Measurements from ENCODE around the gene B3GNT3. TPM values are rescaled to one million over a fixed set of nuclear protein-coding genes. Genes with fewer than 3 reads are reported as not detected.
"Not testable (repeated sequence)": the region's sequence is repeated elsewhere in the genome, so short reads cannot be mapped to it uniquely, and the experiment has no call there.

The B3GNT3 gene
- total RNA-seq, 1 experiment from 2014 or later = 0.06 TPM

DNA sequence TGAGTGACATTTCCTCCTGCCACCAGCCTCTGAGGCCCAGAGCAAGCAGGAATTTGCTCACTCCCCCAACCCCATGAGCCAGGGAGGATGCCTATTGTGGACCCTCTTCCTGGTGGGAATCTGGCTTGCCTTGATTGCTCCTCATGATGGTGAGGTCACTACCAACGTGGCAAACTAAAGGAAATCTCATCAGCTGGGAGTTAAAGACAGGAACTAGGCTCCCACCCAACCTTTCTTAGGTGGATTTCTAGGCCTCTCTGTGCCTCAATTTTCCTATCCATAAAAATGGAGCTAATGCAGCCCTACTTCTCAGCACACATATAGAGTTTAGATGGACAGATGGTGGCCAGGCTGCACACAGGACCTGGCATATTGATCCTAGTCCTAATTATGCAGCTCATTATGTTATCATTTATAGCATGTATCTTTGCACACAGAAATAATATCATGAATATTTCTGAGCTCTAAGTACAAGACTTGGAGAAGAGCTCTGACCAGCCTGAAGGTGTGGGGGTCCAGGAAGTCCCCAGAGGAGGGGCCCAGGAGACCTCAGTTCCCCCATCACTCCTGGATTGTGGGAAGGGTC, 2.0 kb downstream of the B3GNT3 start:
- DNase-seq (ENCODE audit: low read depth) = no peak

DNA sequence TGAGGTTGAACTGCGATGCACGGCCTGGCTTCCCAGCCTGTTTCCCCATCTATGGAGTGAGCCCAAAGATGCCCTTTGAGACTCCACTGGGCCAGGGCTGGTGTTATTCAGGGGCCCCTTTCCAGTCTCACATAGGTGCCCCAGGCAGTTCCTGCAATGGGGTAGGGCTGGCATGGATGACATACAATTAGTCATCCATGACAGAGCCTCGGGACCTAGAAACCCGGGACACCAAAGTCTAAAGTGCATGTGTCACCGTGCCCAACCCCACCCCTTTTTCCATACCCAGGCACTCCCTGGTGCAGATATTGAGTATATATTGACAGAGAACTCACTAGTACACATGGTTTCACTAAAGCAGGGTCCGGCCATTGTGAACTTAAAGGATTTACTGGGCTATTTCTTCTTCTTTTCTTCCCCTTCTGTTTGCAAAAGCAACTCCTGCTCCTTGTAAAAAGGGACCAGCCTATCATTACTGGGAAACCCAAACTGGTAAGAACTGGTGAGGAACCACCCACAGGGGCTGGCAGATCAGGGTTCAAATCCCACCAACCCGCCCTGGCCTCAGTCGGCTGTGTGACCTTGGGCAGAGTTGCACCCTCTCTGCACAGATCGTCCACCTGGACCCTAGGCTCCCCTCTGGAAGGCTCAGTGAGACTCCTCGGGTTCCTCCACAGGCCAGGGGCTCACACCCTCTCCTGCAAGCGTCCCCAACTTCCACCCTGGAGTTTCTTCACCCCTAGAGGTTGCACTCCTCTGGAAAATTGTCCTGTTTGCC, 2.7 kb downstream of the B3GNT3 start:
- DNase-seq (ENCODE audit: low read depth) = peak; percentile 78

DNA sequence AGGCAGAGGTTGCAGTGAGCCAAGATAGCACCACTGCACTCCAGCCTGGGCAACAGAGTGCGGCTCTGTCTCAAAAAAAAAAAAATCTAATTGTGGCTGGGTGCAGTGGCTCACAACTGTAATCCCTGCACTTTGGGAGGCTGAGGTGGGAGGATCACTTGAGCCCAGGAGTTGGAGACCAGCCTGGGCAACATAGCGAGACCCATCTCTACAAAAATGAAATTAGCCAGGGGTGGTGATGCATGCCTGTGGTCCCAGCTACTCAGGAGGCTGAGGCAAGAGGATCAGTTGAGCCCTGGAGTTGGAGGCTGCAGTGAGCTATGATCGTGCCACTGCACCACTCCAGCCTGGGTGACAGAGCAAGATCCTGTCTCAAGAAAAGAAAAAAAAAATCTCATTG, 3.7 kb downstream of the B3GNT3 start:
- DNase-seq (ENCODE audit: low read depth) = not testable (repeated sequence)

DNA sequence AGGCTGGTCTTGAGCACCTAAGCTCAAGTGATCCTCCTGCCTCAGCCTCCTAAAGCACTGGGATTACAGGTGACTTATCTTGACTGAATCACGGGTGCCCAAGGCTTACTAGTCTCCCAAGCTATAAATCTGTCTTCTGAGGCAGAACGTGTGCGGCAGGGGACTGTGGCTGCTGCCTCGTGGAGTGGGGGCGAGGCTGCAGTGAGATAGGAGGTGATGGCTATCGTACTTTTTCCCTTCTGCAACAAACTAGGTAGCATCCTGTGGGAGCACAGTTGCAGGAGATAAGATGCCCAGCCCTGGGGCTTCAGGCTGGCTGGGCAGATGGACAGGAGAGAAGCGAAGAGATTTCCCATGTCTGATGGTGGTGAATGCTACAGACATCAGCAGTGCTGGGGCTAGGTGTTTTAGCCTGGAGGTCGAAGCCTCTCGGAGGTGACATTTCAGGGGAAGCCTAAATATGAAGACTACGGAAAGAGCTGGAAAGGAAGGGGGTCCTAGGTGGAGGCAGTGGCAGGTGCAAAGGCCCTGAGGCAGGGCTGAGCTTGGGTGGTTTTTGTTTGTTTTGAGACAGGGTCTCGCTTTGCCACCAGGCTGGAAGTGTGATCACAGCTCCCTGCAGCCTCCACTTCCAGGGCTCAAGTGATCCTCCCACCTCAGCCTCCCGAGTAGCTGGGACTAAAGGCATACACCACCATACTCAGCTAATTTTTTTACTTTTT, 7.4 kb downstream of the B3GNT3 start:
- no peak for DNase-seq (ENCODE audit: low read depth)

DNA sequence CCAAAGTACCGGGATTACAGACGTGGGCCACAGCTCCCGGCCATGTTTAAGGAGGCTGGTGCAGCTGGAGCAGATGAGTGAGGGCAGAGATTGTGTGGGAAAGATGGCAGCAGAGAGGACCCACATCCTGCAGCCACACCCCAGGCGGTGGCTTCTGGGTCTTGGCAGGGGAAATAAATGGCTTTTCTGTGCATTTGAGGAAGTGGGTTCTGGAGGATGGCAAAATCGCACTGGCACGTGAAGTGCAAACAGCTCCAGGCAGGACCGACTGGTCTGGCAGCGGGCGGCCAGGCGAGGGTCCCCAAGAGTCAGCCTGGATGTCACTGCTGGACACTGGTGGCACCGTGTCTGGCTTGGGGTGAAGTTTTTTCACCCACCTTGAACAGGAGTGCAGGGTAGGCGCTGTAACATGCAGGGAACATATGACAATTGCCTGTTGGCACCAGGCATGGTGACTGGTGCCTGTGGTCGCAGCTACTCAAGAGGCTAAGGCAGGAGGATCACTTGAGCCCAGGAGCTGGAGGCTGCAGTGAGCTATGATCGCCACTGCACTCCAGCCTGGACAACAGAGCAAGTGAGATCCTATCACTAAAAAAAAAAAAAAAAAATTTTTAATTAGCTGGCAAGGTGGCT, 8.4 kb downstream of the B3GNT3 start:
- no peak for DNase-seq (ENCODE audit: low read depth)

DNA sequence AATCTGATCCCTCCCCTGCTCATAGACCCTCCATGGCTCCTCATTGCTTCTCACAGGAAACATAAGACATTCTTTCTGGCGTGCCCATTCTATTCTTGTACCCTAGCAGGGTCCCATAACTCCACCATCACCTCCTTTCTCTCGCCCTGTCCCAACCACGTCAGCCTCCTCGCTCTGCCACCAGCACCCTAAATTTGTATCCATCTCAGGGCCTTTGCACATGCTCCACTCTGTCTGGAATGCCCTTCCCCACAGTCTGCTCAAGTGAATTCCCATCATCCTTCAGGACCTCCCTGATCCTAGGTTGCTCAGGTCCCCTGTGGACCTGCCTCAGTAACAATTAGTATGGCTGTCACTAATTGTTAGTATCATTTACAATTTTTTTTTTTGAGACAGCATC, 10.5 kb downstream of the B3GNT3 start:
- no peak for DNase-seq (ENCODE audit: low read depth)

DNA sequence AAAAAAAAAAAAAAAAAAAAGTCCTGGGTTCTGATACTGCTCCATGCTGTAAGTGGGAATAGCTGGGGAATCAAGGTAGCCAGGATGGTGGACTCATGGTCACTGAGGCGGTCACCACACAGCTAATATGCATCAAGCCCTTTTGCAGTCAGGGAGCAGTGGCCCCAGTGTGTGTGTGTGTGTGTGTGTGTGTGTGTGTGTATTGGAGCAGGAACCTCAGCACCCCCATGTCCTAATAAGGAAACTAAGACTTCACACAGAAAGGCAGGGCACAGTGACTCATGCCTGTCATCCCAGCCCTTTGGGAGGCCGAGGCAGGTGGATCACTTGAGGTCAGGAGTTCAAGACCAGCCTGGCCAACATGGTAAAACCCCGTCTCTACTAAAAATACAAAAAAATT, 12.0 kb downstream of the B3GNT3 start:
- DNase-seq (ENCODE audit: low read depth) = no peak

DNA sequence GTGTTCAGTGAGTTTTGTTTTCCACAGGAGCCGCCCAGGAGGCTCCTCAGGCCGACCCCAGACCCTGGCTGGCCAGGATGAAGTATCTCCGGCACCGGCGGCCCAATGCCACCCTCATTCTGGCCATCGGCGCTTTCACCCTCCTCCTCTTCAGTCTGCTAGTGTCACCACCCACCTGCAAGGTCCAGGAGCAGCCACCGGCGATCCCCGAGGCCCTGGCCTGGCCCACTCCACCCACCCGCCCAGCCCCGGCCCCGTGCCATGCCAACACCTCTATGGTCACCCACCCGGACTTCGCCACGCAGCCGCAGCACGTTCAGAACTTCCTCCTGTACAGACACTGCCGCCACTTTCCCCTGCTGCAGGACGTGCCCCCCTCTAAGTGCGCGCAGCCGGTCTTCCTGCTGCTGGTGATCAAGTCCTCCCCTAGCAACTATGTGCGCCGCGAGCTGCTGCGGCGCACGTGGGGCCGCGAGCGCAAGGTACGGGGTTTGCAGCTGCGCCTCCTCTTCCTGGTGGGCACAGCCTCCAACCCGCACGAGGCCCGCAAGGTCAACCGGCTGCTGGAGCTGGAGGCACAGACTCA, 12.9 kb downstream of the B3GNT3 start:
- no peak for DNase-seq (ENCODE audit: low read depth)

DNA sequence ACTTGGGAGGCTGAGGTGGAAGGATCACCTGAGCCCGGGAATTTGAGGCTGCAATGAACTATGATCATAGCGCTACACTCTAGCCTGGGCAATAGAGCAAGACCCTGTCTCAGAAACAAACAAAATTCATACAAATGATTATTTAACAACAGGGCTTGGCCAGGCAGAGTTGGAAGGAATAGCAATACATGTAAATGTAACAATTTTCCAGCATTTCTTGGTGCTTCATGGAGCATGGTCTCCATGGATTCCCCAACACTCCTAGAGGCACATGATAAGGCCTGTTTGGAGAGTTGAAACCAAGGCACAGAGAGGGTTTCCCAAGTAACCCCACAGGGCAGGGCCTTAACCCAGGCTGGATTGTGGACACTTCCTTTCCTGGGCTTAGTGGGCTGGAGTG, 16.2 kb downstream of the B3GNT3 start:
- DNase-seq (ENCODE audit: low read depth) = no peak

DNA sequence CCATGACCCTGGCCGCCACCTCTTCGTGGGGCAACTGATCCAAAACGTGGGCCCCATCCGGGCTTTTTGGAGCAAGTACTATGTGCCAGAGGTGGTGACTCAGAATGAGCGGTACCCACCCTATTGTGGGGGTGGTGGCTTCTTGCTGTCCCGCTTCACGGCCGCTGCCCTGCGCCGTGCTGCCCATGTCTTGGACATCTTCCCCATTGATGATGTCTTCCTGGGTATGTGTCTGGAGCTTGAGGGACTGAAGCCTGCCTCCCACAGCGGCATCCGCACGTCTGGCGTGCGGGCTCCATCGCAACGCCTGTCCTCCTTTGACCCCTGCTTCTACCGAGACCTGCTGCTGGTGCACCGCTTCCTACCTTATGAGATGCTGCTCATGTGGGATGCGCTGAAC, 16.7 kb downstream of the B3GNT3 start:
- DNase-seq (ENCODE audit: low read depth) = no peak

DNA sequence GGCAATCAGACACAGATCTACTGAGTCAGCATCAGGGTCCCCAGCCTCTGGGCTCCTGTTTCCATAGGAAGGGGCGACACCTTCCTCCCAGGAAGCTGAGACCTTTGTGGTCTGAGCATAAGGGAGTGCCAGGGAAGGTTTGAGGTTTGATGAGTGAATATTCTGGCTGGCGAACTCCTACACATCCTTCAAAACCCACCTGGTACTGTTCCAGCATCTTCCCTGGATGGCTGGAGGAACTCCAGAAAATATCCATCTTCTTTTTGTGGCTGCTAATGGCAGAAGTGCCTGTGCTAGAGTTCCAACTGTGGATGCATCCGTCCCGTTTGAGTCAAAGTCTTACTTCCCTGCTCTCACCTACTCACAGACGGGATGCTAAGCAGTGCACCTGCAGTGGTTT, 17.2 kb downstream of the B3GNT3 start:
- no peak for DNase-seq (ENCODE audit: low read depth)

DNA sequence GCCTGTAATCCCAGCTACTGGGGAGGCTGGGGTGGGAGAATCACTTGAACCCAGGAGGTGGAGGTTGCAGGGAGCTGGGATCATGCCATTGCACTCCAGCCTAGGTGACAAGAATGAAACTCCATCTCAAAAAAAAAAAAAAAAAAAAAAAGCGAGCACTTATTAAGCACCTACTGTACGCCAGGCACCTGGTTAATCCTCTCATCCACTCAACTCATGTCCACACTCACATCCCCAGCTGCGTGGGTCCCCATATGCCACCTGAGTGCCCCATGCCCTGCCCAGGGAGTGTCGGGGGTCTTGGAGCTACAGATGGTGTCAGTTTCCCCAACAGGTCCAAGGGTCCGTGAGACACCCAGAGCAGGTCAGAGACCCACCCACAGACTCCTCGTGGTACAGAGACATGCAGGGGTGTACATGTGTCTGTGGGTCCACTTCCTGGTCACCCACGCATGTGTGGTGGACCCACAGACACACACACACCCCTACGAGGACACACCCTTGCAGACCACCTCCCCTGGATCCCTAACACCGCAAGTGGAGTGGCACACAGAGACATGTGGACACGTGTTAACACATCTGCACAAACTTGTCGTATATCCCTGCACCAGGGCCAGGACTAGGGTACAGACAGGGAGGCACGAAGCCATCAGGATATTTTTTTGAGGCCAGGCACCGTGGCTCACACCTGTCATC, 22.9 kb downstream of the B3GNT3 start:
- no peak for DNase-seq (ENCODE audit: low read depth)

DNA sequence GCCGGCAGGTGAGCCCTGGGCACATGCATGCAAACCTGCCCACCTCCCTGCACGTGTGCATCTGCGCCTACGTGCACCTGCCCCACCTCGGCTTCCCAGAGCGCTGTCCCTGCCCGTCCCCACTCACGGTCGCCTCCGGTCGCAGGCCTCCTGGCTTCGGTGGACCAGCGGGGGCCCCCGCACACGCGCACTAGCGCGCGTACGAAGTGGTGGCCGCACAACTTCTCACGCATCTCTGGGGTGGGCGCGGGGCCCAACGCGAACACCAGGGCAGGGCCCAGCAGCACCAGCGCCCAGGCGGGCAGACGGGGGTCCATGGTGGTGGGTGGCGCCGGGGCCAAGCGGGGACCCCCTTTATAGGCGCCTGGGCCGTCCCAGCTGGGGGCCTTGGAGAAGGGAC, 26.3 kb downstream of the B3GNT3 start, which contains the start of gene INSL3:
TSS of gene INSL3 (minus strand) at position 330 of the 400 bp plus-strand sequence. CDS start at position 317, 13 bp downstream.
- no peak for DNase-seq (ENCODE audit: low read depth)

DNA sequence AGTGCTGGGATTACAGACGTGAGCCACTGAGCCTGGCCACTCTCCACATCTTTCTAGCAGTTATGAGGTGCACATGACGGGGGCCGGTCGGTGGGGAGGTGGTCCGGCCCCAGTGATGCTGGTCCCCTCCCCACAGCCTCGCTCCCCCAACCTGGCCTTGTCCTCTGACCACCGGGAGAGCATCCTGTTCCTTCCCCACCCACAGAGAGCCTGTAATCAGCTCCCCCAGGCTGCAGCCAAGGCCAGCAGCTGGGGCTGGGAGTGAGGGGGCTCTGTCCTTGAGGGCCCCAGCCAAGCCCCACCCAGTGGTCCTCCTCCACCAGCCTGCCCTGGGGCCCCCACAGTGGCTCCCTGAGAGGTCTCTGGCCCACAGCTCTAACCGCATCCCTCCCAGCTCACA, 29.4 kb downstream of the B3GNT3 start:
- no peak for DNase-seq (ENCODE audit: low read depth)

DNA sequence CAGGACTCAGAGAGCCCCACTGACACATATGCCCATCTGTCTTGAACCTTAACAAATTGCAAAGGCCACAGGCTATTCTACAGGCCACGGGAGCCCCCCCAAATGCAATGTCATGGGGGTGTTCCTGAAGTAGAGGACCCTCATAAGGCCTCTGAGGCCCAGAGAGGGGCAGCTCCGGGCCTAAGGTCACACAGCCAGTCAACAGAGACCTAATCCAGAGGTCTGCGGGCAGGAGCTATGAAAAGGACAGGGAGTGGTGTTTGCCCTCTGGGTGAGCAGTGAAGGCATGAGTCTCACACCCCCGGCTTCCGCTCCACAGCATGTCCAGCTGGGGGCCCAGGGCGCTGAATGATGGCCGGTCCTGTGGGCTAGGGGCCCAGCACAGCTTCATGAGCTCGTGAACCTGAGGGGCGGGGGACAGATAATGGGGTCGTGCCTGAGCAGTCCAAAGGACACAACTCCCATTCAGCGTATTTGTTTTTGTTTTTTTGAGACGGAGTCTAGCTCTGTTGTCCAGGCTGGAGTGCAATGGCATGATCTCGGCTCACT, 31.6 kb downstream of the B3GNT3 start:
- no peak for DNase-seq (ENCODE audit: low read depth)

DNA sequence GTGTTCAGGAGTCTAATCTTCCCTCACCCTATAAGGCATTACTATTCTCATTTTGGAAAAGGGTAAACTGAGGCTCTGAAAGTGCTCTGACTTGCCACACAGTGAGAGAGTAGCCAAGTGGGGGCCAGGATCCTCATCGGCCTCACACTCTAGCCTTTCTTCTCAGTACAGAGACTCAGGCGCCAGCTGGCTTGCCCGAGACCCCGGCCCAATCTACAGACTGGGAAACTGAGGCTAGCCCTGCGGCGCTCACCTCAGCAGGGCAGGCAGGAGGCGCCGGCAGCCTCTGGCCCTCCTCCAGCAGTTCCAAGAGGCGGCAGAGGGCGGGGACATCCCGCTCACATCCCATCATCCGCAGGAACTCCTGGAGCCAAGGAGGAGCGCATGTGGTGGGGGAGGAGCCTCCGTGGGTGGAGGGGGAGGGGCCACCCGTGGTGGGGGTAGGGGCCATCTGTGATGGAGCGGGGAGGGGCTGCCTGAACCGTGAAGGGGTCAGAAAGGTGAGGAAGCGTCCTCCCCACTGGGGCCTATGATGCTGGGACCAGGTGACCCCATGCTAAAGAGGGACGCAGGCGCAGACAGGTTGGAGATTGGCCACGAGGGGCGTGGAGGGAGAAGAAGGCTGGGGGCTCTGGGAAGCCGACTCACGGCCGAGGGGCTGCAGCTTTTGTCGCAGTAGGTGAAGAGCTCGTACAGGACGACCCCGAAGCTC, 35.1 kb downstream of the B3GNT3 start:
- peak; percentile 69 for DNase-seq (ENCODE audit: low read depth)

DNA sequence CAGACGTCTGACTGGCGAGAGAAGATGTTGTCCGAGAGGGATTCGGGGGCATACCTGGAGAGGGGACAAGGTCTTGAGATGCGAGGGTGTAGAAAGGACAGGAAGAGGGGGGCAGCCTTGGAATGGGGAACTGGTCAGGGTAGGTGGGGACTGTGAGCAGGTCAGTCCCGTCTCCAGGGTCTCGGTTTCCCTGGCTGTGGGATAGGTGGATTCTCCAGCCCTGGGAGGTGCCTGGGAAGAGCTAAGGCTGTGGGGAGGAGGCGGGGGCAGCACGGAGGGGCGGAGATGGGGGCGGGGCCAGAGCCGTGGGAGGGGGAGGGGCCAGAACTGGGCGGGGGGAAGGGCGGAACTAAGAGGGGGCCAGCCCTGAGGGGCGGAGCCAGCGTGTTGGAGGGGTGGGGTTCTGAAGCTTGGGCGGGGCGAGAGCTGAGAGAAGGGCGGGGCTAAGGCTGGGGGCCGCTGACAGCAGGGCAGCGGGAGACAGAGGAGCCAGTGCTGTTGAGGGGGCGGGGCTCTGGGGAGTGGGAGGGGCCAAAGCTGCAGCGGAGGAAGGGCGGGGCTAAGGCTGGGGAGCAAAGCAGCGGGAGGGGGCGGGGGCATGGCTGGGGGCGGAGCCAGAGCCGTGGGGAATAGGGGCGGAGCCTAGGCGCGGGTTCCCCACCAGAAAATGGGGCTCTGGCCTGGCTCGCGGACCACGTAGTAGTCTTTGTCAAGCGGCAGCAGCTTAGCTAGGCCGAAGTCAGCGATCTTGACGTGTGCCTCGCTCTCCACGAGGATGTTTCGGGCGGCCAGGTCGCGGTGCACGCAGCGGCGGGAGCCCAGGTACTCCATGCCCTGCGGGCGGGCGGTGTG, 35.9 kb downstream of the B3GNT3 start:
- peak; percentile 78 for DNase-seq (ENCODE audit: low read depth)

DNA sequence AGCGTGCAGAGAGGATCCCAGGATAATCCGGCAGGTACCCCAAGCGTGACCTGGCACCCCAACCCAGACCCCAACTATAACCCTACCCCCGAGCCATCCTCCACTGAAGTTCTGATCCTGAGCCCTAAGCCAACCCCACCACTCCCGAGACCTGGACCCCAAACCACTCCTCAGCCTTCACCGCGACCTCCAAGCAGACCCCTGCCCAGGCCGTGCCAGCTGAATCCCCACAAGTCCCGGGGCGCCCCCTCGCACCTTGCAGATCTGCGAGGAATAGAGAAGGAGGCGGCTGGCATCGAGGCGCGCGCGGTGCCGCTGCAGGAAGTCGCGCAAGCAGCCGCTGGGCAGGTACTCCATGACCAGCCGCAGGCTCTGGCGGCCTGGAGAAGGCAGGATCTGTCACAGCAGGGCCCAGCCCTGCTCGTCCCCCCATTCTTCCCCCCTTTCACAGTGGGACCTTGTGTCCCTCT, 36.5 kb downstream of the B3GNT3 start:
- no peak for DNase-seq (ENCODE audit: low read depth)

DNA sequence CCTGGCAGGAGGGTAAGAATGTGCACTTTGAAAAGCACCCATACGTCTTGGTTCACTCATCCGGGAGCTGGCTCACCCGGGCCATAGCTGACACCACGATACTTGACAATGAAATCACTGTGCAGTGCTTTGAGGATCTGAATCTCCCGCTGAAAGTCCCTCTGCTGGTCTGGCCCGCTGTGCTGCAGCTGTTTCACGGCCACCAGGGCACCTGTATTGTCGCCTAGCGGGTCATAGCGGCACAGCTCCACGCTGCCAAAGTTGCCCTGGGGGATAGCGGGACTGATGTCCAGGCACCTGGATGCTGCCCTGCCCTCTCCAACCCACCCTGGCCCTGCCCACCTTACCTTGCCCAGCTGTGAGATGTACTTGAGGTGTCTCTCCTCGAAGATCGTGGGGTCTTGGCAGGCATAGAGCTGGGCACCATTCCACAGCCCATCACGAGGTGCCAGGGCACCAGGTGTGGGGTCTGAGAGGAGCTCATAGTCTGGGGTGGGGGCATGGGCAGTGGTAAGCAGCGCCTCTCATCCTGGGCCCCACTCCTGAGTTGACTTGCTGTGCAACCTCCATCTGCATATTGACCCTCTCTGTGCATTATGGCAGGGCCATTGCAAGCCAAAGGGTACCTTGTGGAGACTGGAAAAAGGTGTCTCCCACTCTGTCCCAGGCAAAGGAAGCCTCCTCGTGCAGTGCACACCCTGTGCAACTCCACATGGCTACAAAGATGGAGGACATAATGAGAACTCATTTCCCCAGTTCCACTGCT, 37.7 kb downstream of the B3GNT3 start:
- DNase-seq (ENCODE audit: low read depth) = no peak
